ENCODE measurements around the gene BAD. TPM values are rescaled to one million over a fixed set of nuclear protein-coding genes. Genes with fewer than 3 reads are reported as not detected.

Gene BAD
- polyA plus RNA-seq, 2 of the 4 experiments (the other 2 are of a cell fraction), result 33.7 to 68.4 TPM

DNA sequence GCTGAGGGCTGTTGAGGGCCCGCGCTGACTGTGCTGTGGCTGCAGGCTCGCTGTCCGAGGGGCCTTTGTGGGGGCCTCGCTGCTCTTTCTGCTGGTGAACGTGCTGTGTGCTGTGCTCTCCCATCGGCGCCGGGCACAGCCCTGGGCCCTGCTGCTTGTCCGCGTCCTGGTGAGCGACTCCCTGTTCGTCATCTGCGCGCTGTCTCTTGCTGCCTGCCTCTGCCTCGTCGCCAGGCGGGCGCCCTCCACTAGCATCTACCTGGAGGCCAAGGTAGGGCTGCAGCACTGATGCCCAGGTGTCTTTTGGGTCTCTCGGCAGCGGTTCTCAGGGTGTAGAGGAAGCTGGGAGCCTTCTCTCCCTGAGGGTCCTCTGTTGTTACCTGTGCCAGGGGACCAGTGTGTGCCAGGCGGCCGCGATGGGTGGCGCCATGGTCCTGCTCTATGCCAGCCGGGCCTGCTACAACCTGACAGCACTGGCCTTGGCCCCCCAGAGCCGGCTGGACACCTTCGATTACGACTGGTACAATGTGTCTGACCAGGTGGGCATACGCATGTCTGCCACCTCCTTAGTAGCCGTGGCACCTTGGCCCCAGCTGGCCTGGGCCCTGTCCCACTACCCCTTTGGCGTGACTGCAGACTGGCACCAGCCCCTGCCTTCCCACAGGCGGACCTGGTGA lies 3.3 kb upstream of the BAD start (continued):
- TF ChIP-seq JUNB (IDR thresholded peaks at IDR 0.05) (no peak), CHD2 (IDR thresholded peaks at IDR 0.05; ENCODE audit: low read length, partially characterized antibody) (no peak), NPAS2 (CRISPR knock-in tag; IDR thresholded peaks at IDR 0.05; ENCODE audit: borderline replicate concordance) (no peak)

DNA sequence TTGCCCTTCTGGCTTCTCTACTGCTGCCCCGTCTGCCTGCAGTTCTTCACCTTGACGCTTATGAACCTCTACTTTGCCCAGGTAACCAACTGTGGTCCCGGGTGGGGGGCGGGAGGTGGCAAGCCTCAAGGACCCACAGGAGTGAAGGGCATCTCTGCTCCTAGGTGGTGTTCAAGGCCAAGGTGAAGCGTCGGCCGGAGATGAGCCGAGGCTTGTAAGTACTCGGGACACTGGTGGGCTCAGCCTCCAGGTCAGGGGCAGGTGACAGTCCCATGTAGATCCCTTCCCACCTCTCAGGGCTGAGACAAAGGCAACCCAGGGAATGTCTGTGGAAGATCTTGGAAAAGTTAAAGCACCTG lies 2.3 kb upstream of the BAD start:
- POLR2A ChIA-PET, result interaction anchor here (5.8 kb wide), 1 partner anchor 17 kb away, joined by 49 read pairs; no protein-coding TSS in a partner anchor
- H3K4me3 ChIP-seq, result no peak overlapping the region
- FAIRE-seq (no peak), DNase-seq (ENCODE audit: low read depth in 1 of 2, low spot score in 1 of 2) (no peak), ATAC-seq (no peak)
- no peak for TF ChIP-seq RCOR1 (IDR thresholded peaks at IDR 0.05; ENCODE audit: low read depth, low read length)
- no peak for TF ChIP-seq SREBF2 (IDR thresholded peaks at IDR 0.05)
- CTCF ChIA-PET, result interaction anchor here (0.6 to 20.5 kb wide), 9 partner anchors 8 to 109 kb away, joined by 3 to 448 read pairs (median 3); partner anchors contain the start of genes CATSPERZ, ESRRA and STIP1
- H3K4me2 ChIP-seq, result peak overlapping the region; percentile 86
- peak overlapping the region in 1 of 2 experiments; percentile 98; a peak in 1 of 6 replicates for H3K27ac ChIP-seq
- peaks cover 17% of the 10 kb centered on the region; the same call in 1 of the 3 replicates for H3K4me1 ChIP-seq
- no peaks in the 10 kb centered on the region for H3K9me3 ChIP-seq
- WGBS (ENCODE audit: missing lambda C conversion rate), result 93% methylated on average over 7 of the region's 9 CpGs

GRCh38 chr11:64285885-64286800 lies 1.7 kb upstream of the BAD start:
- FAIRE-seq (no peak), ATAC-seq (peak; percentile 33 to 49; a peak in 5 of 6 replicates), DNase-seq (ENCODE audit: low read depth in 1 of 2, low spot score in 1 of 2) (peak; percentile 56 to 65)
- Histone ChIP-seq H3K4me3 (peak overlapping the region; percentile 63), H3K9me3 (no peaks in the 10 kb centered on the region), H3K4me2 (peak overlapping the region; percentile 86), H3K27ac (peak overlapping the region; percentile 93 to 98), H3K4me1 (peaks cover 17% of the 10 kb centered on the region; the same call in 1 of the 3 replicates)
- no peak for TF ChIP-seq NFE2L2 (conservative IDR thresholded peaks at IDR 0.05; ENCODE audit: low read length)
- no peak for TF ChIP-seq FOSL2 (IDR thresholded peaks at IDR 0.05)
- no peak for TF ChIP-seq FOSL2 (CRISPR knock-in tag; IDR thresholded peaks at IDR 0.05)
- no peak for TF ChIP-seq NR3C1 (IDR thresholded peaks at IDR 0.05)
- TF ChIP-seq PHF8 (IDR thresholded peaks at IDR 0.05; ENCODE audit: borderline replicate concordance, low read depth), result peak; percentile 3; the same call in 1 of the 2 replicates
- TF ChIP-seq, protein P1, sequence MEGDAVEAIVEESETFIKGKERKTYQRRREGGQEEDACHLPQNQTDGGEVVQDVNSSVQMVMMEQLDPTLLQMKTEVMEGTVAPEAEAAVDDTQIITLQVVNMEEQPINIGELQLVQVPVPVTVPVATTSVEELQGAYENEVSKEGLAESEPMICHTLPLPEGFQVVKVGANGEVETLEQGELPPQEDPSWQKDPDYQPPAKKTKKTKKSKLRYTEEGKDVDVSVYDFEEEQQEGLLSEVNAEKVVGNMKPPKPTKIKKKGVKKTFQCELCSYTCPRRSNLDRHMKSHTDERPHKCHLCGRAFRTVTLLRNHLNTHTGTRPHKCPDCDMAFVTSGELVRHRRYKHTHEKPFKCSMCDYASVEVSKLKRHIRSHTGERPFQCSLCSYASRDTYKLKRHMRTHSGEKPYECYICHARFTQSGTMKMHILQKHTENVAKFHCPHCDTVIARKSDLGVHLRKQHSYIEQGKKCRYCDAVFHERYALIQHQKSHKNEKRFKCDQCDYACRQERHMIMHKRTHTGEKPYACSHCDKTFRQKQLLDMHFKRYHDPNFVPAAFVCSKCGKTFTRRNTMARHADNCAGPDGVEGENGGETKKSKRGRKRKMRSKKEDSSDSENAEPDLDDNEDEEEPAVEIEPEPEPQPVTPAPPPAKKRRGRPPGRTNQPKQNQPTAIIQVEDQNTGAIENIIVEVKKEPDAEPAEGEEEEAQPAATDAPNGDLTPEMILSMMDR (IDR thresholded peaks at IDR 0.05), result peak; percentile 6; the same call in 1 of the 3 replicates
- TF ChIP-seq, protein P2, sequence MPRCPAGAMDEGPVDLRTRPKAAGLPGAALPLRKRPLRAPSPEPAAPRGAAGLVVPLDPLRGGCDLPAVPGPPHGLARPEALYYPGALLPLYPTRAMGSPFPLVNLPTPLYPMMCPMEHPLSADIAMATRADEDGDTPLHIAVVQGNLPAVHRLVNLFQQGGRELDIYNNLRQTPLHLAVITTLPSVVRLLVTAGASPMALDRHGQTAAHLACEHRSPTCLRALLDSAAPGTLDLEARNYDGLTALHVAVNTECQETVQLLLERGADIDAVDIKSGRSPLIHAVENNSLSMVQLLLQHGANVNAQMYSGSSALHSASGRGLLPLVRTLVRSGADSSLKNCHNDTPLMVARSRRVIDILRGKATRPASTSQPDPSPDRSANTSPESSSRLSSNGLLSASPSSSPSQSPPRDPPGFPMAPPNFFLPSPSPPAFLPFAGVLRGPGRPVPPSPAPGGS (IDR thresholded peaks at IDR 0.05), result 0 out of 3 replicates have a peak, but pooled peaks have one; percentile 10
- CTCF ChIA-PET, result interaction anchor here (0.6 to 20.5 kb wide), 10 partner anchors 9 to 109 kb away, joined by 3 to 448 read pairs (median 4); partner anchors contain the start of genes CATSPERZ, ESRRA, PLCB3 and STIP1
- WGBS (ENCODE audit: missing lambda C conversion rate), result 49% methylated on average over 17 of the region's 40 CpGs
- POLR2A ChIA-PET, result interaction anchor here (1.0 to 5.8 kb wide), 5 partner anchors 15 to 101 kb away, joined by 4 to 49 read pairs (median 9); partner anchors contain the start of genes ESRRA, FKBP2 and STIP1

All from A549 (cell line).